ENCODE measurements around the gene CDK5.

DNA sequence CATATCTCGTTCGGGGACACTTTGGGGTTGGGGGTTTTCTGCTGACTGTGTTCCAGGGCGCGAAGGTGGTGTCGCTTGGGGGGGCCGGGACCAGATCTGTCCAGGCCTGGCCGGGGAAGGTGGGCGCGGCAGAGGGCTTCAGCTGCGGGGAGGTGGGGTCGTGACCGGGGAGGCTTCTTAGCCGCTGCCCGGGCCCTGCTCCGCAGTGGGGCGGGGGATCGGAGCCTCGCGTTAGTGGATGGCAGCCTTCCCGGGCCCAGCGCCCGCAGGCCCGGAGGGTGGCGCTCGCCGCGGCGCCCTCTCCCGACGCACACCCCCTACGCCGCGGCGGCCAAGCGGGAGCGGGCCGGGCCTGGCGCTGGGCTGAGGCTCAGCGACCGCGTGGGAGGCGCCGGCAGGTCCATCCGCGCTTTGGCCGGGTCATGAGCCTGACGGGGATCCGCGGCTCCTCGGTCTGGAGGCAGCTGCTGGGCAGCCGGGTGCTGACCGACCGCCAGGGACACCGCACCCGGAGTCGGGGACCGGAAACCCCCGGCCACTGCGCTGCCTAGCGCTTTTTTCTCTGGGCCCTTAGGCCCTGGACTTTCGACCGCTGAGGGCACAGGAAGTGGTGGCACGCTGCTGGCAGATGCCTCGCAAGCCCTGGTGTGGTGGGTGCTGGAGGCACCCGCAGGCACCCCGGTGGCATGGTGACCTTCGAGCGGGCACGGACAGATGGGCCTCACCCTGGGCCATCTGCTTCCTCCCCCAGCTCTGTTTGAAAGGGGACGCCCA, 29.7 kb upstream of the CDK5 start:
- TF ChIP-seq, protein P1, sequence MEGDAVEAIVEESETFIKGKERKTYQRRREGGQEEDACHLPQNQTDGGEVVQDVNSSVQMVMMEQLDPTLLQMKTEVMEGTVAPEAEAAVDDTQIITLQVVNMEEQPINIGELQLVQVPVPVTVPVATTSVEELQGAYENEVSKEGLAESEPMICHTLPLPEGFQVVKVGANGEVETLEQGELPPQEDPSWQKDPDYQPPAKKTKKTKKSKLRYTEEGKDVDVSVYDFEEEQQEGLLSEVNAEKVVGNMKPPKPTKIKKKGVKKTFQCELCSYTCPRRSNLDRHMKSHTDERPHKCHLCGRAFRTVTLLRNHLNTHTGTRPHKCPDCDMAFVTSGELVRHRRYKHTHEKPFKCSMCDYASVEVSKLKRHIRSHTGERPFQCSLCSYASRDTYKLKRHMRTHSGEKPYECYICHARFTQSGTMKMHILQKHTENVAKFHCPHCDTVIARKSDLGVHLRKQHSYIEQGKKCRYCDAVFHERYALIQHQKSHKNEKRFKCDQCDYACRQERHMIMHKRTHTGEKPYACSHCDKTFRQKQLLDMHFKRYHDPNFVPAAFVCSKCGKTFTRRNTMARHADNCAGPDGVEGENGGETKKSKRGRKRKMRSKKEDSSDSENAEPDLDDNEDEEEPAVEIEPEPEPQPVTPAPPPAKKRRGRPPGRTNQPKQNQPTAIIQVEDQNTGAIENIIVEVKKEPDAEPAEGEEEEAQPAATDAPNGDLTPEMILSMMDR (IDR thresholded peaks at IDR 0.05) = peak in 2 of 3 donors; percentile 22 to 43
- TF ChIP-seq POLR2A (IDR thresholded peaks at IDR 0.05) (no peak), EP300 (IDR thresholded peaks at IDR 0.05) (no peak)

All from ovary (tissue), 3 donors.